ENCODE results near the gene FAM110D.

FAM110D gene

DNA sequence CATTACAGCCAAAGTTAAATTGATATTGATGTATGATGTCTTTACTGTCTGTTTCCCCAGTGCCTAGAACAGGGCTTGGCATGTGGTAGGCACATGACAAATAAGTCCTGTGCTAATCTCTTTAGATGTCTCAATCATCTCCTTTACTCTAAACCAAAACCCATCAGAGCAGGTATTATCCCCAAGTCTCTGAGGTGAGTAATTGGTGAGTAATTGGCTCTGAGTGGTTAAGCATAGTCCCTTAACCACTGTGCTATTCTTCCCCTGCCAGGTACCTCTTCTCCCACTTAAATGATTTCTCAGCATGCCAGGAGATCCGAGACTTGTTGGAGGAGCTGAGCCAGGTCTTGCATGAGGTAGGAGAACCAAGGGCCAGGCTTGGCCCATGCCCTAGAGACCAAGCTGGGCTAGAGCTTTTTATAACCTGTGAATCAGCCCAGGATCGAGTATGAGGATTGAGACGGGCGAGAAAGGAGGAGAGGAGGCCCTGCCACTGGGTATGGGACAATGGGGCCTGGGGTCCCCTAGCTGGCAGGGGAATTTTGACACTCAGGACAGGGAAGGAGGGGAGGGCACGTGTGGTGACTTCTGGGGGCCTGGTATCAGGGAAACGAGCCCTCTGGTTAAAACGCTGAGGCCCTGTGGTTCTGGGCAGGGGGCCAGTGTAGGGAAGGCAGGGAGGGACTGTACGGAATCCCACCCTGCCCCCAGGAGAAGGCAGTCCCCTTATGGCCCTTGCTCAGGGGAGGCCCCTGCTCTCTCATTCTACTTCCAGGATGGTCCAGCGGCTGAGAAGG, 22.9 kb downstream of the FAM110D start:
- in situ Hi-C loops (cut with MboI; ENCODE audit: low sequenced_read_pairs): no loop called here

DNA sequence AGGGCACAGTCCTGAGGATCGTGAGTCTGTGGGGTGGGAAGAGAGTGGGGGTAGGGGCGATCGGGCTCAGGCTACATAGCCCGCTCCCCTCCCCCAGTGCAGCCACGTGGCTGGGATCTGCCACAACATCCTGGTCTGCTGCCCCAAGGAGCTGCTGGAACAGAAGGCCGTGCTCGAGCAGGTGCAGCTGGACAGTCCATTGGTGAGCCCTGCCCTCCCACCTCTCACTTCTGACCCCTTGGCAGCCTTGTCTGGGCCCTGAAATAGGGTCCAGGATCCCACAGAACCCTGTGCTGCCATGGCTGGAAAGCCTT, 23.5 kb downstream of the FAM110D start:
- in situ Hi-C loops (cut with MboI; ENCODE audit: low sequenced_read_pairs): no loop called here

DNA sequence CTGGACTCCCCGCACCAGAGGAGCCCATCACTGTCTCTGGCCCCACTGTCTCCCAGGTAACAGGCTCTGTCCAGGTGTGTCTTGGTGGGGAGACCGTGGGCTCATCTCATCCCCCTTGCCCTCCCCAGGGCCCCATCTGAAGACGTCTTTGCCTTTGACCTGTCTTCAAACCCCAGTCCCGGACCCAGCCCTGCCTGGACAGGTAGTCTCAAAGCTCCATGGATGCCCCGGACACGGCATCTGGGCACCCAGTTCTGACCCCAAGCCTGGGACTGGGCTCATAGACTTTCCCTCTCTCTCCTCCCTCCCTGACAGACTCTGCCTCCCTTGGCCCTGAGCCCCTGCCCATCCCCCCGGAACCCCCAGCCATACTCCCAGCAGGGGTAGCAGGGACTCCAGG, 25.2 kb downstream of the FAM110D start:
- in situ Hi-C loops (cut with MboI; ENCODE audit: low sequenced_read_pairs): no loop called here

DNA sequence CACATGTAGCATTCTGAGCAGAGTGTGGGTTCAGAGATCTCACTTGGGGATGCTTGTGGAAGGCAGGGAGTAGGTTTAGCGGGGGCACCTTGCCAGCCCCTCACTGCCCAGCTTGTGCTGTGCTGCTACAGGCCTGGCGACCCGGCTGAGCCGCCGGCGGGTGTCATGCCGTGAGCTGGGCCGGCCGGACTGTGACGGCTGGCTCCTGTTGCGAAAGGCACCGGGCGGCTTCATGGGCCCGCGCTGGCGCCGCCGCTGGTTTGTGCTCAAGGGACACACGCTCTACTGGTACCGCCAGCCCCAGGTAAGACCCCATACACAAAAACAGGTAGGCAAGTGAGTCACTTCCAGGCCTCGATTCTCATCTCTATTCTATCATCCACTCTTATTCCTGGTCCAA, 26.0 kb downstream of the FAM110D start:
- in situ Hi-C loops (cut with MboI; ENCODE audit: low sequenced_read_pairs): no loop called here

DNA sequence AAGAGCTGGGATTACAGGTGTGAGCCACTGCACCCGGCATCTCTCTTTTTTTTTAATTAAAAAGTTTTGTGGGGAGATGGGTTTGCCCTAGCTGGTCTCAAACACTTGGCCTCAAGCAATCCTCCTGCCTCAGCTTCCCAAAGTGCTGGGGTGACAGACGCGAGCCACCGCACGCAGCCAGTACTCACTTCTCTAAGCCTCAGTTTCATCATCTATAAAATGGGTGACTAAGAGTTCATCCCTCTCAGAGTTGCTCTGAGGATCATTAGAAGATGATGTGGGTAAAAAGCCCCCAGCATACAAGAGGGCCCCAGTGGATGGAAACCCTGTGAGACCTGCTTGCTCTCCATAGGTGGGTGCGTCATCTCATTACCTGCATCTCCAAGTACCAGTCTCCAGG, 29.0 kb downstream of the FAM110D start:
- in situ Hi-C loops (cut with MboI; ENCODE audit: low sequenced_read_pairs): no loop called here

DNA sequence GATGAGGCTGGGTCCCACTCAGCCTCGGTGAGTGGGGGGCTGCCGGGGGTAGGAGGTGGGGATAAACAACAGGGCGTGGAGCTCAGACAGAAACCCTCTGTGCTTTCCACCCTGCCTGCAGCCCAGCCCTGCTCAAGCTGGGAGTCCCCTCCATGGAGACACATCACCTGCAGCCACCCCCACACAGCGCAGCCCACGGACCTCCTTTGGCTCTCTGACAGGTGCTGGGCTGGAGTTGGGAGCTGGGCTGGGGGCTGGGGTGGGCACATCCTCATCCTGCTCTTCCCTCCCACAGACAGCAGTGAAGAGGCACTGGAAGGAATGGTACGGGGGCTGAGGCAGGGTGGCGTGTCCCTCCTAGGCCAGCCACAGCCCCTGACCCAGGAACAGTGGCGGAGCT, 29.6 kb downstream of the FAM110D start:
- in situ Hi-C loops (cut with MboI; ENCODE audit: low sequenced_read_pairs): no loop called here

DNA sequence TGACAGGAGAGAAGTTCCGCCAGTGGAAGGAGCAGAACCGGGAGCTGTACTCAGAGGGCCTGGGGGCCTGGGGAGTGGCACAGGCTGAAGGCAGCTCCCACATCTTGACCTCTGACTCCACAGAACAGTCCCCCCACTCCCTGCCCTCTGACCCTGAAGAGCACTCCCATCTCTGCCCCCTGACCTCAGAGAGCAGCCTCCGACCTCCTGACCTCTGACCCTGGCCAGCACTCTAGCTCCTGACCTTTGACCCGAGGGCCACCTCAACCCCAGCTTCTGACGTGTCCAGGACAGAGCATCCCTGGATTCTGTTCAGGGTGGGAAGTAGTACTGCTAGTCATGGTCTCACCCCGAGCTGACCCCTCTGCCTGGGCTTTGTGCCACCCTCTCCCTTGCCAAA, 30.5 kb downstream of the FAM110D start:
- in situ Hi-C loops (cut with MboI; ENCODE audit: low sequenced_read_pairs): no loop called here

DNA sequence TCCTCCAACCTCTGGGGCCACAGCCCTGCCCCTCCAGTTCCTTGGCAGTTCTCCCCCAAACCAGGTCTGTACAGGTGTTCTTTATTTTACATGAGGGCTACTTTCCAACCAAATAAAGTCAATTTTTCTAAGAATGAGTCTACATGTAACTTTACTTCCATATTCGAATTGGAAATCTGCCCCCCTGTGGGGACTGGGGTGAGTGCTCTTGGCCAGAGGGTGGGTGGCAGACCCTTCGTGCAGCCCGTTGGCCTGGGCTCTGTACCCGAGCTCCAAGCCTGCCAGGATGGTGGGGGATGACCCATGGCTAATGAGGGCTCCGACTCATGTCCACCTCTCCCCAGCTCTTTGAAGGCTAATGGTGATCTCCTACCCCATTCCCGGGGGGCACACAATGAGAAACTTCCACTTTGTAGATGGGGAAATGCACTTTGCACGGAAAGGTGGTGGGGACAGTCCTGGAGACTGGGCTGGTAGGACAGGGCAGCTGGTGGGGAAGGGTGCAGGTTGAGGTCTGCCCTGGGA, 30.9 kb downstream of the FAM110D start:
- in situ Hi-C loops (cut with MboI; ENCODE audit: low sequenced_read_pairs): no loop called here

DNA sequence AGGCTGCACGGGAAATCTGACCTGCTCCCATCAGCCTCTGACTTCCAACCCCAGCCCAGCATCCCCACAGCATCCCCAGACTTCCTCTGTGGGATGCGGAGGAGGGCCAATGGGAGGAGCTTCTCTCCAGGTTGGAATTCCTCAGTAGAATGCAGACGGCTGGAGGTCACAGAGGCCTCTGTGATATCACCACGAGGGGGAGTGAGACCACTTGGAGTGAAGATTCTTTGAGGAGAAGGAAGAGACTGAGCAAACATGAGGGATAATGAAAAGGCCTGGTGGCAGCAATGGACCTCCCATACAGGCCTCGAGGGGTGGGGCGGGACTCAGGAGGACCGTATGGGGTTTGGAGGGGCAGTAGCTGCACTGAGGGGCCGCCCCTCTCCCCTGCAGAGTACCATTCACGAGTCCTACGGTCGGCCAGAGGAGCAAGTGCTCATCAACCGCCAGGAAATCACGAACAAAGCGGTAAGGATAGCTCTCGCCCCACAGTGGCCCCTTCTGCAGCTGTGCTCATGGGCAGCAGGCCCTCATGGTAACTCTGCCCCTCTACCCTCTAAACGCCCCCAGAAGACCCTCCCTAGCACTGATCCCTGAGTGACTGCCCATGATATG, 31.6 kb downstream of the FAM110D start, which contains the start of gene CATSPER4:
Gene CATSPER4, plus strand, starts transcription at position 230 of the 615 bp plus-strand sequence. Its CDS starts 26 bp downstream, at position 256.
- in situ Hi-C loops (cut with MboI; ENCODE audit: low sequenced_read_pairs): no loop called here

DNA sequence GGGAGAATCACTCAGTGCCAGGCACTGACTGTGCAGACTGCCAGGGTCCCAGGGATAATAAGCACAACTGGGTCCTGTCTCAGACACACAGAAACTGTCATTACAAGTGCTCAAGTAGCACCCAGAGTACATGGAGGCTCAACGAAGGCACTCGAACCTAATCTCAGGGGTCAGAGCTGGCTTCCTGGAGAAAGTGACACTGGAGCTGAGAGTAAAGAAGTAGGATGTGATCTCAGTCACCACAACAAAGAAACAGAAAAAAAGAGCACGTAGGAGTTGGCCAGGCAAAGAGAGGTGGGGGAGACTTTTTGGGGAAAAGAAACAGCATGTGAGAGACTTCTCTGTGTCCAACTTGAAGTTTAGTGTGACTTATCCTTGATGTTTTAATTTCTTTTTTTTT, 32.9 kb downstream of the FAM110D start:
- in situ Hi-C loops (cut with MboI; ENCODE audit: low sequenced_read_pairs): no loop called here

DNA sequence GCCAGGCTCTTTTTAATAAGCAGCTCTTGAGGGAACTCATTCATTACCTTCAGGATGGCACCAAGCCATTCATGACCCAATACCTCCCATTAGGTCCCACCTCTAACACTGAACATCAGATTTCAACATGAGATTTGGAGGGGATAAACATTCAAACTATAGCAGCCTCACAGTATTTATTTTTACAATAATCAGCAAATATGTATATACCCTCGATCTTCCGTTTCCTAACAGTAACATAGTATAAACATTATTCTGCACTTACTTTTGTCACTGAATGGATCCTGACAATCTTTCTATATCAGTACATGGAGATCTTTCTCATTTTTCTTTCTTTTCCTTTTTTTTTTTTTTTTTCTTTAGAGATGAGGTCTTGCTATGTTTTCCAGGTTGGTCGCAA, 36.9 kb downstream of the FAM110D start:
- in situ Hi-C loops (cut with MboI; ENCODE audit: low sequenced_read_pairs): no loop called here

DNA sequence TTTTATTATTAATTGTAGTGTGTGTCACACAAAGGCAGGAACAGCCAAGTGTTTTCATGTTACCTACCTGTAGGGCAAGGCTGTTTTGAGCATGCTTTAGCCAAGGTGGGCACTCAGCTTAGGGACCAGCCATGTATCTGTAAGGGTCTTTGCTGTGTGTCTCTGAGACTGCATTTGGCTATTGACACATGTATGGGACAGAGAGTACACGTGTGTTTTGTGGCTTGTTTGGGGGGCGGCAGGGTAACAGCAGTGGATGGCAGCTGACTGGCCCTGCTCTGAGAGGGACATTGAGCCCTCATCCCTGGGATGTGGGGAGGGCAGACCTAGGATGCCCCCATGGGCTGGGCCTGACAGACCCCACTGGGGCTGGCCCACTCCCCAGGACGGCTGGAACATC, 38.4 kb downstream of the FAM110D start:
- in situ Hi-C loops (cut with MboI; ENCODE audit: low sequenced_read_pairs): no loop called here

DNA sequence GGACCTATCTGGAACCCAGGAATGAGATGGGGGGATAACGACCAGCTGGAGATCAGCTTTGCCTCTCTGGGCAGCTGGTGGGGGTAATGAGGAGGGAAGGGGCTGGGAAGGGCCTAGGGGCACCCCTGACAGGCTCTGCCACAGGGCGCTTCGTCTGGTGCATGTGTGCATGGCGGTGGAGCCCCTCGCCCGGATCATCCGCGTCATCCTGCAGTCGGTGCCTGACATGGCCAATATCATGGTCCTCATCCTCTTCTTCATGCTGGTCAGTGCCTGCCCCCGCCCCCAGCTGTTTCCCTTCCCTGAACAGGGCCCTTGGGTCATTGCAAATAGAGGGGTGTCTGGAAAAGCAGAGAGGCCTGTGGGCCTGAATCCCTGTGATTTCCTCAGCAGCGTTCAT, 38.9 kb downstream of the FAM110D start:
- in situ Hi-C loops (cut with MboI; ENCODE audit: low sequenced_read_pairs): no loop called here

DNA sequence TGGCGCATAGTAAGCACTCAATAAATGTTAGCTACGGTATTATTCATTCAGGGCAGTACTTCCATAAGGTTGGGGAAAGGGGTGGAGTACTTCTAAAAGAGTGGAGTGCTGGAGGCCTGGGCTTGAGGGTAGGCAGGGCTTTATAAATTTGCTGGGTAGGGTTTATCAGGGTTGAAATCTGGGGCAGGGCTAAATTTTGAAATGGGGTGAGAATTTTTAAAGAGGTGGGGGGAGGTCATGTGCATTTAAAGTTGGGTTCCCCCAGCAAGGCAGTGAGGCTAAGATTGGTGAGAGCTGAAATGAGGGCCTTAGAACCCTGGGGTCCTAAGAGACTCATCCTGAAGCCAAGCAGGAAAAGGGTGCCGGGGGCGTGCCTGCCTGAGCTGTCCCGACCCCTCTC, 41.5 kb downstream of the FAM110D start:
- in situ Hi-C loops (cut with MboI; ENCODE audit: low sequenced_read_pairs): no loop called here

DNA sequence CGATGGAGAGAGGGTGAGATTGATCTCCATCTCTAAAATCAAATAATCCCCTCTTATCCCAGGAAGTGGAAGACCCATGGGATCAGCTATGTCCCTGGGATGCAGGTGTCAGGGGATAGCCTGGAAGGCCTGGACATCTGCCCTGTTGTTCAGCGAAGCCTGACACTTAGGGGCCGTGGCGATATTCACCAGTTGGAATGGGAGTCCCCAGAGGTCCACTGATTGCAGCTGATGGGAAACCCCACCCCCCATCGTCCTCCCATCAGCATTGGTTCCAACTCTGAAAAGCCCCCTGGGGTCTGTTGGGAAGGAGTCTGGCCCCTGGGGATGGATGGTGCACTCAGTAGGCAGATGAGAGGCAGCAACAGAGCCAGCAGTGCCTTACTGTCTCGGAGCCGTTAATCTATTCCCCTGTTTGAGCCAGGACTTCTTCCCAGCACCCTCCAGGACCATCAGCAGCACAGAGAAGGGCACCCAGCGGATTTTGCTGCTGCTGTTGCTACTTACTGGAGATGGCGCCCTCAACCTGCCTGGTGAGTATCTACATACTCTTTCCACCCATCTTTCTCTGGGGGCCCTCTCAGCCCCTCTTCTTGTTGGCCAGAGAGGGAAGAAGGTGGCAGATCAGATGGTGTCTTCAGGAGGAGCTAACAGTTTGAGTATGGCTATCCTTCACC, 44.9 kb downstream of the FAM110D start:
- in situ Hi-C loops (cut with MboI; ENCODE audit: low sequenced_read_pairs): no loop called here

DNA sequence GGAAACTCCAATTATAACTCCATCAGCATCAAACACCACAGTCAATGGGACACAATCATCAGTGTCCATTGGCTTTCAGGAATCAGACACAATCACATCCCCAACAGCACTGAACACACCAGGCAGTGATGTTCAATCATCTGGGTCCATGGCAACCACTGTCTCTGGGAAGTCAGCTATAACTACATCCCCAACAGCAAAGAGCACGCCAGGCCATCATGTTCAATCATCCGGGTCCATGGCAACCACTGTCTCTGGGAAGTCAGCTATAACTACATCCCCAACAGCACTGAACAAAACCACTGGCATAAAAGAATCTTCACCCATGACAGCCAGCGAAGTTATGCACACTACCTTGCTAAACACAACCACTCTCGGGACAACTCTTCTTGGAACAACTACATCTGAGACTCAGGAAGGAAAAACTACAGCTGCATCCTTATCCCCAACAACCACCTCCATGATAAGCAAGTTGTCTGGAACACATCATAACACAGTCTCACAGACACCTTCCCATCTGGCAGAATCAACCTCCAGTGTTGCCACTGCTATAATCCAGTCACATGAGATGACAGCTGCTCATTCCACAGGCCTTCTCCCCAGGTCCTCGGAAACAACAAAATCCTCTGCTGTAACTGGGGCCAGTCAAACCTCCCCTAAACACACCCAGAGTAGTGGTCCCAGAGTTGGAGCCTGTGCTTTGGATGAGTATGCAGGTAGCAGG, 51.4 kb downstream of the FAM110D start:
- in situ Hi-C loops (cut with MboI; ENCODE audit: low sequenced_read_pairs): no loop called here

DNA sequence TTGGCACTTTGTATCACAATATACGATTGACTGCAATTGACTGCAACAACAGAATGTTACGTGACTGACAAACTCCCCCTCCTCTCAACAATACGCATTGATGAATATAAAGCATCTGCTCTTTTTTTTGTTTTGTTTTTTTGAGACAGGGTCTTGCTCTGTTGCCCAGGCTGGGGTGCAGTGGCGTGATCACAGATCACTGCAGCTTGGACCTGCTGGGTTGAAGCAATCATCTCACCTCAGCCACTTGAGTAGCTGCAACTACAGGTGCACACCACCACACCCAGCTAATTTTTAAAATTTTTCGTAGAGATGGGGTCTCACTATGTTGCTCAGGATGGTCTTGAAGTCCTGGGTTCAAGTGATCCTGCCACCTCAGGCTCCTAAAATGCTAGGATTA, 53.8 kb downstream of the FAM110D start:
- in situ Hi-C loops (cut with MboI; ENCODE audit: low sequenced_read_pairs): no loop called here

DNA sequence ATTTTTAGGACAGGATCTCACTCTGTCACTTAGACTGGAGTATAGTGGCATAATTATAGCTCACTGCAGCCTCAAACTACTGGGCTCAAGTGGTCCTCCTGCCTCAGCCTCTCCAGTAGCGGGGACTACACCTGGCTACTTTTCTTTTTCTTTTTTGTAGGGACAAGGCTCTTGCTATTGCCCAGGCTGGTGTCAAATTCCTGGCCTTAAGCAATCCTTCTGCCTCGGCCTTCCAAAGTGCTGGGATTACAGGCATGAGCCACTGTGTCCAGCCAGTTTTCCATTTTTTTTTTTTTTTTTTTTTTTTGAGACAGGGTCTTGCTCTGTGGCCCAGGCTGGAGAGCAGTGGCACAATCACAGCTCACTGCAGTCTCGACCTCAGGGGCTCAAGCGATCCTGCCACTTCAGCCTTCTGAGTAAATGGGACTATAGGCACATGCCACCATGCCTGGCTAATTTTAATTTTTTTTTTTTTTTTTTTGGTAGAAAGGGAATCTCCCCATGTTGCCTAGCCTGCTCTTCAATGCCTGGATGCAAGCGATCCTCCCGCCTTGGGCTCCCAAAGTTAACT, 54.5 kb downstream of the FAM110D start:
- in situ Hi-C loops (cut with MboI; ENCODE audit: low sequenced_read_pairs): no loop called here
